ENCODE results near the gene RFESD. TPM values are rescaled to one million over a fixed set of nuclear protein-coding genes. Genes with fewer than 3 reads are reported as not detected.

Gene RFESD
- total and polyA plus RNA-seq, 2 donors (not counting 1 experiment from before 2014, with no cell fraction given), result 1.5 to 1.9 TPM

- H3K4me2 ChIP-seq (replicated peaks; ENCODE audit: low read depth, low read length, poor library complexity, severe bottlenecking), result no peak overlapping the region
- no peak overlapping the region for H3K4me3 ChIP-seq (ENCODE audit: control extremely low read depth in 1 of 5, extremely low read depth in 1 of 5, insufficient read depth in 1 of 5, low read depth in 2 of 5, low read length in 4 of 5)
- POLR2A ChIA-PET, result no interaction called here
- H3K27me3 ChIP-seq (replicated peaks in 1 of 4; ENCODE audit: control extremely low read depth in 1 of 4, control insufficient read depth in 3 of 4, insufficient read depth in 4 of 4, low read length in 3 of 4), result no peaks in the 10 kb centered on the region
- ATAC-seq (ENCODE audit: low read depth) (no peak), DNase-seq (no peak)
- no peaks in the 10 kb centered on the region for H4K20me1 ChIP-seq (ENCODE audit: control insufficient read depth, insufficient read depth, low read length, poor library complexity, severe bottlenecking)
- H3K27ac Mint-ChIP-seq, result no peak overlapping the region
- no peaks in the 10 kb centered on the region for H3K4me1 ChIP-seq (ENCODE audit: control insufficient read depth in 2 of 2, insufficient read depth in 2 of 2, low read length in 2 of 2)
- H3K27me3 Mint-ChIP-seq, result no peaks in the 10 kb centered on the region
- intact Hi-C loops (cut with micrococcal nuclease), result no loop called here
- TF ChIP-seq EZH2 (IDR thresholded peaks at IDR 0.05; ENCODE audit: borderline replicate concordance, insufficient read depth, low read depth, low read length, poor library complexity, severe bottlenecking), result no peak
- TF ChIP-seq, protein P1, sequence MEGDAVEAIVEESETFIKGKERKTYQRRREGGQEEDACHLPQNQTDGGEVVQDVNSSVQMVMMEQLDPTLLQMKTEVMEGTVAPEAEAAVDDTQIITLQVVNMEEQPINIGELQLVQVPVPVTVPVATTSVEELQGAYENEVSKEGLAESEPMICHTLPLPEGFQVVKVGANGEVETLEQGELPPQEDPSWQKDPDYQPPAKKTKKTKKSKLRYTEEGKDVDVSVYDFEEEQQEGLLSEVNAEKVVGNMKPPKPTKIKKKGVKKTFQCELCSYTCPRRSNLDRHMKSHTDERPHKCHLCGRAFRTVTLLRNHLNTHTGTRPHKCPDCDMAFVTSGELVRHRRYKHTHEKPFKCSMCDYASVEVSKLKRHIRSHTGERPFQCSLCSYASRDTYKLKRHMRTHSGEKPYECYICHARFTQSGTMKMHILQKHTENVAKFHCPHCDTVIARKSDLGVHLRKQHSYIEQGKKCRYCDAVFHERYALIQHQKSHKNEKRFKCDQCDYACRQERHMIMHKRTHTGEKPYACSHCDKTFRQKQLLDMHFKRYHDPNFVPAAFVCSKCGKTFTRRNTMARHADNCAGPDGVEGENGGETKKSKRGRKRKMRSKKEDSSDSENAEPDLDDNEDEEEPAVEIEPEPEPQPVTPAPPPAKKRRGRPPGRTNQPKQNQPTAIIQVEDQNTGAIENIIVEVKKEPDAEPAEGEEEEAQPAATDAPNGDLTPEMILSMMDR (IDR thresholded peaks at IDR 0.05), result no peak
- no peak overlapping the region for H3K9ac ChIP-seq (ENCODE audit: low read length)
- no peak overlapping the region for H3K27ac ChIP-seq (ENCODE audit: low read length in 2 of 2)
- H3K4me1 Mint-ChIP-seq, result no peaks in the 10 kb centered on the region
- H3K79me2 ChIP-seq (ENCODE audit: control insufficient read depth, insufficient read depth, low read length), result no peaks in the 10 kb centered on the region
- H3K9me3 Mint-ChIP-seq (ENCODE audit: insufficient read depth), result no peaks in the 10 kb centered on the region
- H3K9me3 ChIP-seq (ENCODE audit: control extremely low read depth in 1 of 3, control insufficient read depth in 2 of 3, insufficient read depth in 1 of 3, low read length in 2 of 3), result no peaks in the 10 kb centered on the region
- CTCF ChIA-PET, result interaction anchor here (0.9 to 1.8 kb wide), 2 partner anchors 8 to 181 kb away, joined by 4 to 10 read pairs; no protein-coding TSS in a partner anchor
- H3K36me3 ChIP-seq (replicated peaks in 1 of 2; ENCODE audit: control extremely low read depth in 1 of 2, control insufficient read depth in 1 of 2, extremely low read depth in 1 of 2, insufficient read depth in 2 of 2, low read length in 1 of 2), result no peaks in the 10 kb centered on the region
- H3K4me3 Mint-ChIP-seq, result no peak overlapping the region
- no peak overlapping the region for H2AFZ ChIP-seq (ENCODE audit: insufficient read depth, low read depth, low read length, poor library complexity, severe bottlenecking)
Observed at GRCh38 chr5:95672641-95673040, 26.1 kb downstream of the RFESD start.

GRCh38 chr5:95673081-95673480 is 26.5 kb downstream of the RFESD start:
- intact Hi-C loops (cut with micrococcal nuclease), result no loop called here
- CTCF ChIA-PET, result interaction anchor here (1.8 kb wide), 1 partner anchor 9 kb away, joined by 10 read pairs; no protein-coding TSS in a partner anchor

More at GRCh38 chr5:95673081-95673480, 26.5 kb downstream of the RFESD start:
- no peaks in the 10 kb centered on the region for H3K4me1 ChIP-seq (ENCODE audit: control insufficient read depth in 2 of 2, insufficient read depth in 2 of 2, low read length in 2 of 2)
- H3K27me3 ChIP-seq (replicated peaks in 1 of 4; ENCODE audit: control extremely low read depth in 1 of 4, control insufficient read depth in 3 of 4, insufficient read depth in 4 of 4, low read length in 3 of 4), result no peaks in the 10 kb centered on the region
- no peak overlapping the region for H2AFZ ChIP-seq (ENCODE audit: insufficient read depth, low read depth, low read length, poor library complexity, severe bottlenecking)
- Mint-ChIP-seq H3K27me3 (no peaks in the 10 kb centered on the region), H3K4me1 (no peaks in the 10 kb centered on the region), H3K4me3 (no peak overlapping the region), H3K27ac (no peak overlapping the region), H3K9me3 (ENCODE audit: insufficient read depth) (no peaks in the 10 kb centered on the region)
- POLR2A ChIA-PET, result no interaction called here
- H3K27ac ChIP-seq (ENCODE audit: low read length in 2 of 2), result no peak overlapping the region
- no peaks in the 10 kb centered on the region for H4K20me1 ChIP-seq (ENCODE audit: control insufficient read depth, insufficient read depth, low read length, poor library complexity, severe bottlenecking)
- TF ChIP-seq, protein P1 (IDR thresholded peaks at IDR 0.05), result no peak
- TF ChIP-seq EZH2 (IDR thresholded peaks at IDR 0.05; ENCODE audit: borderline replicate concordance, insufficient read depth, low read depth, low read length, poor library complexity, severe bottlenecking), result no peak
- H3K4me3 ChIP-seq (ENCODE audit: control extremely low read depth in 1 of 5, extremely low read depth in 1 of 5, insufficient read depth in 1 of 5, low read depth in 2 of 5, low read length in 4 of 5), result no peak overlapping the region
- WGBS (ENCODE audit: insufficient coverage), result 85% methylated on average over 2 of the region's 3 CpGs
- H3K9ac ChIP-seq (ENCODE audit: low read length), result no peak overlapping the region
- ATAC-seq (ENCODE audit: low read depth) (no peak), DNase-seq (no peak)
- H3K36me3 ChIP-seq (replicated peaks in 1 of 2; ENCODE audit: control extremely low read depth in 1 of 2, control insufficient read depth in 1 of 2, extremely low read depth in 1 of 2, insufficient read depth in 2 of 2, low read length in 1 of 2), result no peaks in the 10 kb centered on the region
- H3K9me3 ChIP-seq (ENCODE audit: control extremely low read depth in 1 of 3, control insufficient read depth in 2 of 3, insufficient read depth in 1 of 3, low read length in 2 of 3), result no peaks in the 10 kb centered on the region
- no peaks in the 10 kb centered on the region for H3K79me2 ChIP-seq (ENCODE audit: control insufficient read depth, insufficient read depth, low read length)
- H3K4me2 ChIP-seq (replicated peaks; ENCODE audit: low read depth, low read length, poor library complexity, severe bottlenecking), result no peak overlapping the region
